Natural killer cell treated with Interleukin-12 subunit alpha and Interleukin-12 subunit beta and Interleukin-15 and Interleukin-18, amount 100 ng/mL, for 72 hours (primary cell): ENCODE measurements around the gene SLC22A23. TPM values are rescaled to one million over a fixed set of nuclear protein-coding genes. Genes with fewer than 3 reads are reported as not detected.

Experiments used
- ATAC-seq, 2 donors: fragments of 150-1000 bp; cut with Tn5 transposase in 1 of 2; sonication (Bioruptor Pico), chemical (Tn5 transposase) in 1 of 2; 2 replicates each; pipeline ENCODE4 v1.10.0; 2021
- DNase-seq: peaks from one replicate; pipeline ENCODE4 v3.0.0; 2022; ENCODE audit warnings: low spot score
- H3K27ac Mint-ChIP-seq, 2 donors: 1 replicate in 1 of 2; 2 replicates in 1 of 2; pipeline ENCODE4 v1.8.0; 2022; ENCODE audit warnings: mixed read lengths in 2 of 2, mild to moderate bottlenecking in 1 of 2, moderate library complexity in 1 of 2
- H3K27me3 Mint-ChIP-seq, 2 donors: 1 replicate in 1 of 2; 2 replicates in 1 of 2; pipeline ENCODE4 v1.8.0; 2022; ENCODE audit warnings: mixed read lengths in 2 of 2
- H3K36me3 Mint-ChIP-seq: one replicate; pipeline ENCODE4 v1.8.0; 2022; ENCODE audit warnings: mixed read lengths
- H3K4me1 Mint-ChIP-seq, 2 donors: 1 replicate in 1 of 2; 2 replicates in 1 of 2; pipeline ENCODE4 v1.8.0; 2022; ENCODE audit warnings: low read depth in 2 of 2, mixed read lengths in 2 of 2, mild to moderate bottlenecking in 1 of 2
- H3K4me3 Mint-ChIP-seq: one replicate; pipeline ENCODE4 v1.8.0; 2022; ENCODE audit warnings: mixed read lengths
- H3K9me3 Mint-ChIP-seq: 2 replicates; pipeline ENCODE4 v1.8.0; 2022; ENCODE audit warnings: mixed read lengths
- total RNA-seq, 2 donors: library from RNA; stranded (reverse); gene quantifications; one replicate each; pipeline ENCODE4 v1.2.3, GENCODE V29; 2022

SLC22A23 gene
- total RNA-seq, 2 donors from 2014 or later, result 0.11 to 0.14 TPM

DNA sequence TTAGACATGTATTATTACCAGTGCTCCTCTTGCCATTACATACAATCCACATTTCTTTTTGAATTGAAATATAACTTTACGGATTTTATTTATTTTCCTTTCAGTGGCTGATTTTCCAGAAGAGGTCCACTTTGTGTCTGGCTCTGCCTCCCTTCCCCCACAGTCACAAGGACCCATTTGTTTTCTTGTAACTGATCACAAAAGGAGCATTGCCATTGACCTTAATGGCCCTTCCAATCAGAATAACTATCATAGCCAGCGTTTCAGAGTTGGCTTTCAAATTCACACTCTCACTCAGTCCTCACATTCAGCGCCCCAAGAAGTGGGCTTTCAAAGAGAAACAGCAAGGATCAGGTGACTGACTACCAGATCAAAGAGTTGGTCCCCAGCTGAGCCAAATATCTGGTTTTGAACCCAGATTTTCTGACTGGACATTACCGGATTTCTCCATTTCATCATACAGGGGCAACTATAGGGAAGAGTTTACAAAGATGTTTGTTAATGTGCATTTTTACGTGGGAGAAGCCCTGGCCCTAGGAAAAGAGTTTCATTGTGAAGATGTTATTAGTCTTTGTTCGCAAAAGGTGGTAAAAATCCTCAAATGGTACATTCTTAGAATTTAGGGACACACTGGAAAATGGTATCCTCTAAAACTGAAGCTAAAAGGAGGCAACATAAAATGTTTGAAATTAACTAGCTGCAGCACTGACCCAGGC is 2.0 kb upstream of the SLC22A23 start:
- ATAC-seq (no peak), DNase-seq (no peak)
- Mint-ChIP-seq H3K4me1 (peaks cover 5 to 7% of the 10 kb centered on the region in 2 donors), H3K9me3 (no peaks in the 10 kb centered on the region), H3K4me3 (no peak overlapping the region), H3K27me3 (peaks cover 27 to 54% of the 10 kb centered on the region in 2 donors), H3K27ac (no peak overlapping the region), H3K36me3 (peaks cover 6% of the 10 kb centered on the region)

- H3K27me3 Mint-ChIP-seq, result peaks cover 25 to 51% of the 10 kb centered on the region in 2 donors
- H3K27ac Mint-ChIP-seq, result no peak overlapping the region
These were observed 1.1 kb upstream of the SLC22A23 start for GRCh38 chr6:3457710-3458602.

DNA sequence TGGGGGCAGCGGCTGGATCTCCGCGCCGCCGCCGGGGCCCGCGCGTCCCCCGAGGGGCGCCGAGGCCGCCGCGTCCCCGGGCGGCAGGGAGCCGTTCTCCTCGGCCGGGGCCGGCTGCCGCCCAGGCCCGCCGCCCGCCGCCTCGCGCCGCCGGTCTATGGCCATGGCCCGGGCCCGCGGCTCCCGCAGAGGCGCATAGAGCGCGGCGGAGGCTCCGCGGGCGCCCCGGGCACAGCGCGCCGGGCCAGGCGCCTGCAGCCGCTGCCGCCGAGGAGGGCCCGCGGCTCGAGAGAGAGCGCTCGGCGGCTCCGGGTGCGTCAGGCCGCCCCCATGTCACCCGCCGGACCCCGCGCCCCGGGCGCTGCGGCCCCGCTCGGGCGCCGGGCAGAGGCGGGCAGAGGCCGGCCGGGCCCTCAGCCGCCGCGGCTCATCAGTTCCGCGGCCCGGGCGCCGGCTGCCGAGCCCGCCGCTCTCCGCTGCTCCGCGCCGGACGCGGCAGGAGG is 404 bp downstream of the SLC22A23 start:
- peak; percentile 49 to 68 for ATAC-seq

More at GRCh38 chr6:3457710-3458602, 1.1 kb upstream of the SLC22A23 start:
- H3K9me3 Mint-ChIP-seq, result no peaks in the 10 kb centered on the region
- DNase-seq (no peak), ATAC-seq (no peak)
- H3K4me1 Mint-ChIP-seq, result peaks cover 5 to 7% of the 10 kb centered on the region in 2 donors
- H3K36me3 Mint-ChIP-seq, result peaks cover 6% of the 10 kb centered on the region
- peak overlapping the region; percentile 87 for H3K4me3 Mint-ChIP-seq

DNA sequence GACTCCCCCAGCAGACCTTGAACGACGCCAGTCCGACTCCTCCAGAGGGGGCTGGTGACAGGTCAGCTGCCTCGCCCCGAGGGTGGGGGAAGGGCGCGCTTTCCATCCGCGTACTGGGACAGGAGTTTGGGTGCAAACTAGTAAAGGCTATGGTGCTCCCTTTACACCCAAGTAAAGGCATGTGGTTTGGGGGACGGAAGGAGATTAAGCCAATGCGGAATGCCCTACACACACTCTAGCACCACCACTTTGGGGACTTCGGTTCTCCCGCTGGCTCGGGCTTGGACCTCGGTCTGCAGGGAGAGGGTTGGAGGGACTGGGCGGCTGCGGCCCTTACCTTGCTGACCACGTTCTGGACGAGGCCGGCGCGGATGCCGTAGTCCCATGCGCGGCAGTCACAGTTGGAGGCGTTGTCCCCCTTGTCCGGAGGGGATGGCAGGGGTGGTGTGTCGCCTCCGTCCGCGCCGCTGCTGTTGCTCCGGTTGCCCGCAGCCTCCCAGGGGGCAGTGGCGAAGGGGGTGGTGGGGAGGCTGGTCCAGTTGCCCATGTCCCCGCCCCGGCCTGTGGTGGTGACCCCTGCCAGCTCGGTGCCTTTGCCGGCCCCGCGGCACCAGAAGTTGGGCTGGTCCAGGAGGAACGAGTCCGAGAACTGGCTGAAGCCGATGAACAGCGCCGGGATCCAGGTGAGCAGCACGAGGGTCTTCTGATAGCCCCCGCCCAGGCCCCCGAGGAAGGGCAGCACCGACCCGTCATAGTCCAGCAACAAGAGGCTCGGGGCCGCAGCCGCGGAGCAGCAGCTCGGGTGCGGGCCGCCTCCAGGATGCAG is 1.1 kb downstream of the SLC22A23 start:
- H3K4me3 Mint-ChIP-seq, result no peak overlapping the region
- no peaks in the 10 kb centered on the region for H3K9me3 Mint-ChIP-seq
- H3K27ac Mint-ChIP-seq, result no peak overlapping the region
- peaks cover 5 to 7% of the 10 kb centered on the region in 2 donors for H3K4me1 Mint-ChIP-seq
- DNase-seq (no peak), ATAC-seq (no peak)
- peaks cover 6% of the 10 kb centered on the region for H3K36me3 Mint-ChIP-seq
- H3K27me3 Mint-ChIP-seq, result peaks cover 27 to 44% of the 10 kb centered on the region in 2 donors

More for the DNA sequence above, 404 bp downstream of the SLC22A23 start:
- H3K36me3 Mint-ChIP-seq, result peaks cover 6% of the 10 kb centered on the region
- peaks cover 27 to 51% of the 10 kb centered on the region in 2 donors for H3K27me3 Mint-ChIP-seq
- no peak overlapping the region for H3K4me3 Mint-ChIP-seq
- H3K9me3 Mint-ChIP-seq, result no peaks in the 10 kb centered on the region
- peaks cover 5 to 7% of the 10 kb centered on the region in 2 donors for H3K4me1 Mint-ChIP-seq
- H3K27ac Mint-ChIP-seq, result no peak overlapping the region
- DNase-seq, result no peak

- Mint-ChIP-seq H3K27me3 (peaks cover 27 to 43% of the 10 kb centered on the region in 2 donors), H3K9me3 (no peaks in the 10 kb centered on the region), H3K4me3 (no peak overlapping the region), H3K36me3 (peaks cover 6% of the 10 kb centered on the region), H3K27ac (no peak overlapping the region), H3K4me1 (peaks cover 5 to 7% of the 10 kb centered on the region in 2 donors)
- DNase-seq (no peak), ATAC-seq (no peak)
These were observed 1.7 kb downstream of the SLC22A23 start for GRCh38 chr6:3455147-3455568.

- Mint-ChIP-seq H3K4me3 (no peak overlapping the region), H3K4me1 (peaks cover 5 to 7% of the 10 kb centered on the region in 2 donors), H3K9me3 (no peaks in the 10 kb centered on the region), H3K27ac (no peak overlapping the region), H3K27me3 (peaks cover 31 to 44% of the 10 kb centered on the region in 2 donors), H3K36me3 (peaks cover 6% of the 10 kb centered on the region)
- DNase-seq (no peak), ATAC-seq (no peak)
These were observed 2.4 kb downstream of the SLC22A23 start for GRCh38 chr6:3454273-3455010.

DNA sequence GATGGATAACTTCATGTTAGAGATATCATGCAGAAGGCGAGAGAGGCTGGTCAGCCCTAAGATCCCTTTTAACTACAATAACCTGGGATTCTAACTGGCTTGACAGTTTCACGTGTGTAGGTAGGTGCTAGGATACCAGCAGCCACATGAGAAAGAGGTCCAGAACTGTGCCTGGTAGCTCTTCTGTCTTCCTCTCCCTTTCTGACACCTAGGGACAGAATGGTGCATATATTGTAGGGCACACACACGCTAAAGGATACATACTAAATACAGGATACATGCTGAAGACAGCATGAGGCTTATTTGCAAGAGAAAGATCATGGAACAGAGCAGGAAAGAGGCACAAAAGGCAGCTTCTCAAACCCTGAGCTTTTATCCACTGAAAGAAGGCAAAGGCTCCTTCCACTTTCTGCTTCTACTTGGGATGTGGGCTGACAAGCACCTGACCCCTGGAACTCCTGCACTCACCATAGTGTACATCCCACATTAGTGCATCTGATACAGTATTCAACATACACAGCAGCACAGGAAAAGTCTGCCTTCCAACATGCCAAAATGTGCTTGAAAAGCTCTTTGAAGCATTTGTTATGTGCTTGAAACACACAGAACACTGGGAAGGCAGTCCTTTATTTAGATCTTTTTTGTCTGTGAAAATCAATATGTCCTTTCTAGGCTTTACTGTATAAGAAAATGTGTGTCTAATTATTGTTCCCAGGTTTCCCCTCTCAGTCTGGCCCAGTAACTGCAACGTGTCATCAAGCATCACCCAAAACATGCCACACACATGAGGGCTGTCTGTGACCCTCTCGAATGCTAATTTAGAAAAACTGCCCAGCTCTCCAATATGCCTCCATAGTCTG is 3.2 kb downstream of the SLC22A23 start:
- H3K36me3 Mint-ChIP-seq, result peaks cover 6% of the 10 kb centered on the region
- no peak for DNase-seq
- no peak overlapping the region for H3K4me3 Mint-ChIP-seq
- H3K27ac Mint-ChIP-seq, result no peak overlapping the region
- peaks cover 5 to 7% of the 10 kb centered on the region in 2 donors for H3K4me1 Mint-ChIP-seq
- H3K27me3 Mint-ChIP-seq, result peaks cover 31 to 44% of the 10 kb centered on the region in 2 donors
- no peaks in the 10 kb centered on the region for H3K9me3 Mint-ChIP-seq
- no peak for ATAC-seq

- Mint-ChIP-seq H3K9me3 (no peaks in the 10 kb centered on the region), H3K36me3 (no peaks in the 10 kb centered on the region), H3K27me3 (peaks cover 27 to 38% of the 10 kb centered on the region in 2 donors), H3K4me1 (no peaks in the 10 kb centered on the region), H3K4me3 (no peak overlapping the region), H3K27ac (no peak overlapping the region)
- no peak for DNase-seq
- no peak for ATAC-seq
These were observed 5.4 kb downstream of the SLC22A23 start for GRCh38 chr6:3451498-3451897.

DNA sequence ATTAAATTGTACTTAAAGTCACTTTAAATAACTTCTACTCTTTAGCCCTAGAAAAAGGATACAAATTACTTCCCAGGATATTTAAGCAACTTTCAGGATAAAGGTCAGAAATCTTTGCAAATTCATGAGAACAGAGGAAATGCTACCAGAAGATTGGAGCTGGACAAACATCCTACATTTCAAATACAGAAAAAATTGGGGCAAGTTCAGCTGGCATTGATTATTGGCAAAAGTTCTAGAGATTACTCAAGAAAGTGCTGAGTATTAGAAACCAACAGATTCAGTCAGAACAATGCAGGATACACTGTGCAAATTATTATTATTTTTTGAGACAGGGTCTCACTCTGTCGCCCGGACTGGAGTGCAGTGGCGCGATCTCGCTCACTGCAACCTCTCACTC is 6.0 kb downstream of the SLC22A23 start:
- DNase-seq (no peak), ATAC-seq (no peak)
- H3K9me3 Mint-ChIP-seq, result no peaks in the 10 kb centered on the region
- H3K27ac Mint-ChIP-seq, result no peak overlapping the region
- peaks cover 27 to 38% of the 10 kb centered on the region in 2 donors for H3K27me3 Mint-ChIP-seq
- H3K4me3 Mint-ChIP-seq, result no peak overlapping the region
- no peaks in the 10 kb centered on the region for H3K4me1 Mint-ChIP-seq
- no peaks in the 10 kb centered on the region for H3K36me3 Mint-ChIP-seq

DNA sequence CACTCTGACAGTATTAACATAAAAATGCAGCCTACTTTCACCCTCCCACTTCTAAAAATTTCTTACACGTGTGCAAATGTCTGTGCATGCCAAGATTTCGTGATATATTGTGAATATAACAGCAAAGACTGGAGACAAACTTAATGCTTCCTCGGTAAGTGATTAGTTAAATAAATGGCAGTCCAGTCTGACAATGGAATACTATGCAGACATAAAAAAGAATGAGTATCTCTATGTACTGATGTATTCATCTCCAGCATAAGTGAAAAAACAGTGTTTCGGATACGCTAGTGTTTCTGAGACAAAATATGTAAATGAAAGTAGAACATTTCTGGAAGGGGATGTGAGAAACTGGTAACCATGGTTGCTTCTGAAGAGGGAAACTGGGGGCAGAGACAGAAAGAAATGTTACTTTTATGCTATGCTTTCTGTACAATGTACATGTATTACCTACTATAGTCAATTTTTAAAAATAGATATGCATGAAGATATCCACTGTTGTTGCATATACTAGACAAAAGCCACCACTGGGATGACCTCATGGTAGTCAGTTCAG is 7.0 kb downstream of the SLC22A23 start:
- H3K4me3 Mint-ChIP-seq, result no peak overlapping the region
- H3K27me3 Mint-ChIP-seq, result peaks cover 27 to 38% of the 10 kb centered on the region in 2 donors
- H3K9me3 Mint-ChIP-seq, result no peaks in the 10 kb centered on the region
- H3K27ac Mint-ChIP-seq, result no peak overlapping the region
- no peaks in the 10 kb centered on the region for H3K4me1 Mint-ChIP-seq
- no peak for ATAC-seq
- no peak for DNase-seq
- no peaks in the 10 kb centered on the region for H3K36me3 Mint-ChIP-seq

- ATAC-seq (no peak), DNase-seq (no peak)
- Mint-ChIP-seq H3K9me3 (no peaks in the 10 kb centered on the region), H3K27me3 (peaks cover 27 to 38% of the 10 kb centered on the region in 2 donors), H3K4me3 (no peak overlapping the region), H3K36me3 (no peaks in the 10 kb centered on the region), H3K27ac (no peak overlapping the region), H3K4me1 (no peaks in the 10 kb centered on the region)
These were observed 7.5 kb downstream of the SLC22A23 start for GRCh38 chr6:3449321-3449720.

GRCh38 chr6:3447005-3447404 is 9.8 kb downstream of the SLC22A23 start:
- Mint-ChIP-seq H3K27me3 (peaks cover 26 to 30% of the 10 kb centered on the region in 2 donors), H3K36me3 (no peaks in the 10 kb centered on the region), H3K4me3 (no peak overlapping the region), H3K9me3 (no peaks in the 10 kb centered on the region), H3K27ac (no peak overlapping the region), H3K4me1 (no peaks in the 10 kb centered on the region)
- ATAC-seq (no peak), DNase-seq (no peak)
